OCI-LY3 (cell line): ENCODE results near the gene CLCF1.

Source experiments
- H2AFZ ChIP-seq: fragments of 200-600, 300-600 bp; shearing (Covaris generic); 2 replicates; pipeline ENCODE4 v1.6.0; 2014; ENCODE audit warnings: antibody characterized with exemption, low read depth, low read length
- H3K27ac ChIP-seq: fragments of 200-600, 300-600 bp; sonication (generic); 2 replicates; pipeline ENCODE4 v1.5.1; 2014; ENCODE audit warnings: mild to moderate bottlenecking, low read length, moderate library complexity, mixed read lengths
- H3K27me3 ChIP-seq: fragments of 200-600, 300-600 bp; sonication (generic); 2 replicates; pipeline ENCODE4 v1.6.1; 2014; ENCODE audit warnings: low read depth, low read length, mixed read lengths
- H3K36me3 ChIP-seq: fragments of 200-600, 300-600 bp; sonication (generic); replicated peaks from 2 replicates; pipeline ENCODE3; 2014; ENCODE audit warnings: low read depth, low read length, mixed read lengths
- H3K4me1 ChIP-seq: fragments of 300-600, 200-600 bp; sonication (generic); 2 replicates; pipeline ENCODE4 v1.6.1; 2014; ENCODE audit warnings: low read length, mixed read lengths
- H3K4me2 ChIP-seq: fragments of 200-600, 300-600 bp; sonication (generic); 2 replicates; pipeline ENCODE4 v1.6.1; 2014; ENCODE audit warnings: low read length, mixed read lengths
- H3K4me3 ChIP-seq: fragments of 300-600, 200-600 bp; sonication (generic); 2 replicates; pipeline ENCODE4 v1.5.1; 2014; ENCODE audit warnings: antibody characterized with exemption, mild to moderate bottlenecking, low read length, moderate library complexity
- H3K79me2 ChIP-seq: fragments of 300-600, 200-600 bp; shearing (Covaris generic); 2 replicates; pipeline ENCODE4 v1.6.1; 2014; ENCODE audit warnings: mild to moderate bottlenecking, low read length, mixed read lengths
- H3K9ac ChIP-seq: fragments of 300-600, 200-600 bp; shearing (Covaris generic); 2 replicates; pipeline ENCODE4 v1.6.0; 2014; ENCODE audit warnings: mild to moderate bottlenecking, low read length, moderate library complexity
- H3K9me3 ChIP-seq: fragments of 200-600, 300-600 bp; shearing (Covaris generic); 2 replicates; pipeline ENCODE4 v1.6.1; 2014; ENCODE audit warnings: low read length, mixed read lengths; ENCODE audit not compliant: insufficient read depth
- H4K20me1 ChIP-seq: fragments of 200-600, 300-600 bp; sonication (generic); 2 replicates; pipeline ENCODE4 v1.6.1; 2016; ENCODE audit warnings: low read length, mixed read lengths; ENCODE audit not compliant: insufficient read depth
- EZH2phosphoT487 ChIP-seq: fragments of 200-600 bp; shearing (Covaris generic); IDR thresholded peaks from 2 replicates; pipeline ENCODE4 v1.6.1; 2018; ENCODE audit warnings: antibody characterized with exemption, mixed run types, low read depth
- TF ChIP-seq, protein P1 (sequence below): fragments of 200-600, 300-600 bp; sonication (generic); IDR thresholded peaks from 2 replicates; pipeline ENCODE4 v1.5.1; 2014; ENCODE audit warnings: antibody characterized with exemption, low read length, low read depth

CLCF1 gene

DNA sequence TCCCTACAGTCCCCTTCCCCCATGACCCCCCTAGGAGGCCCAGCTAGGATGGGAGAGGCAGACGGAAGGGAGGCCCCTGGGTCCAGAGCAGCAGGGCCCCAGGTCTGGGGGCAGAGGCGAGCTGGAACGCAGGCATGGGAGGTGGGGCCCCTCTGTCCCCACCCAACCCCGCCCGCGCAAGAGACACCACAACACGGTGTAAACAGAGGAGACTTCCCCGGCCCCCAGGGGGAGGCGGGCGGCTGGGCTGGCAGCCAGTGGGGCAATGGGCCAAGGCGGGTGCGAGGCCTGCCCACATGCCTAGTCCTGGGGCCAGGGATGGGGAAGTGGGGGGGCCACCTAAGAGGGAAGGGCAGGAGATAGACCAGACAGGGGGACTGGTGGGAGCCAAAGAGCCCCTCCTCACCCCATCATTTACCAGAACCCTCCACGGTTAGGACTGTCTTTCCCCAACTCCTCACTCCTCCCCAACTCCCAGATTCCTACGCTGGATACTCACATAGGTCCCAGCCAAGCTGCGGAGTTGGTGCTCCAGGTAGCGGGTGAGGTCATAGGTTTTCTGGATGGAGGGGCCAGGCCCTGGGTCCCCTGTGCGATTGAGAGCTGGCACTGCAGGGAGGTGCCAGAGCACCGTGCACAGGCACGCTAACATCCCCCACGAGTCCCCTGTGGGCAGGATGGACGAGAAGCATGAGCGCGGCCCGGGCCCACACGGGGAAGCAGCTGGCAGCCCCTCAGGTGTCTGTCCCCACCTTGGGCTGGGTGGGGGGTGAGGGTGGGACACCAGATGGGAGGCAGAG lies 6.2 kb downstream of the CLCF1 start:
- peaks cover 8% of the 10 kb centered on the region for H3K36me3 ChIP-seq
- H3K79me2 ChIP-seq: peaks cover 22% of the 10 kb centered on the region
- peaks cover 10% of the 10 kb centered on the region; the same call in 1 of the 2 replicates for H4K20me1 ChIP-seq
- H3K4me1 ChIP-seq: peaks cover 12% of the 10 kb centered on the region
- H3K4me2 ChIP-seq: no peak overlapping the region
- no peak overlapping the region for H3K9ac ChIP-seq
- no peaks in the 10 kb centered on the region for H3K9me3 ChIP-seq
- H3K27ac ChIP-seq: no peak overlapping the region
- no peaks in the 10 kb centered on the region for H3K27me3 ChIP-seq
- H2AFZ ChIP-seq: no peak overlapping the region
- no peak overlapping the region for H3K4me3 ChIP-seq
- TF ChIP-seq, protein P1, sequence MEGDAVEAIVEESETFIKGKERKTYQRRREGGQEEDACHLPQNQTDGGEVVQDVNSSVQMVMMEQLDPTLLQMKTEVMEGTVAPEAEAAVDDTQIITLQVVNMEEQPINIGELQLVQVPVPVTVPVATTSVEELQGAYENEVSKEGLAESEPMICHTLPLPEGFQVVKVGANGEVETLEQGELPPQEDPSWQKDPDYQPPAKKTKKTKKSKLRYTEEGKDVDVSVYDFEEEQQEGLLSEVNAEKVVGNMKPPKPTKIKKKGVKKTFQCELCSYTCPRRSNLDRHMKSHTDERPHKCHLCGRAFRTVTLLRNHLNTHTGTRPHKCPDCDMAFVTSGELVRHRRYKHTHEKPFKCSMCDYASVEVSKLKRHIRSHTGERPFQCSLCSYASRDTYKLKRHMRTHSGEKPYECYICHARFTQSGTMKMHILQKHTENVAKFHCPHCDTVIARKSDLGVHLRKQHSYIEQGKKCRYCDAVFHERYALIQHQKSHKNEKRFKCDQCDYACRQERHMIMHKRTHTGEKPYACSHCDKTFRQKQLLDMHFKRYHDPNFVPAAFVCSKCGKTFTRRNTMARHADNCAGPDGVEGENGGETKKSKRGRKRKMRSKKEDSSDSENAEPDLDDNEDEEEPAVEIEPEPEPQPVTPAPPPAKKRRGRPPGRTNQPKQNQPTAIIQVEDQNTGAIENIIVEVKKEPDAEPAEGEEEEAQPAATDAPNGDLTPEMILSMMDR: no peak
- TF ChIP-seq EZH2phosphoT487: no peak

DNA sequence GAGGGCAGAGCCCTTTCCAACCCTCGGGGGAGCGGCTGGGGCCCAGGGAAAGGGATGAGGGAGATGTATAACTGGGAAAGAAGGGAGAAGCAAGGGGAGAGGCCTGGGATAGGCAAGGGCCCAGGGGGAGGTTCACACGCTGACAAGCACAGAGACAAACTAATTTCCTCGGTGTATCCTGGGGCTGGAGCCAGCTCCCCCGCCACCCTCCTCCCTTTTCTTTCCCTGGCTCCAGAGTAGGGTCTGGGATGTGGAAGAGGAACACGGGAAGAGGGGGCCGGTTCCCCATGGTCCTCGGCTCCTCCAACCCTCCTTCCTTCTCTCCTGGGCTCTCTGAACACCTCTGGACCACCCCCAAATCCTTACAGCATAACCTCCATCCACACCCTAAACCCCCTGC lies 6.9 kb downstream of the CLCF1 start:
- Histone ChIP-seq H3K4me3 (no peak overlapping the region), H3K4me2 (no peak overlapping the region), H3K79me2 (peaks cover 16% of the 10 kb centered on the region), H3K27ac (no peak overlapping the region), H2AFZ (no peak overlapping the region), H3K9ac (no peak overlapping the region), H3K9me3 (no peaks in the 10 kb centered on the region), H4K20me1 (peaks cover 10% of the 10 kb centered on the region; the same call in 1 of the 2 replicates), H3K4me1 (peaks cover 6% of the 10 kb centered on the region), H3K27me3 (no peaks in the 10 kb centered on the region), H3K36me3 (peaks cover 8% of the 10 kb centered on the region)
- no peak for TF ChIP-seq EZH2phosphoT487
- TF ChIP-seq, protein P1: no peak

DNA sequence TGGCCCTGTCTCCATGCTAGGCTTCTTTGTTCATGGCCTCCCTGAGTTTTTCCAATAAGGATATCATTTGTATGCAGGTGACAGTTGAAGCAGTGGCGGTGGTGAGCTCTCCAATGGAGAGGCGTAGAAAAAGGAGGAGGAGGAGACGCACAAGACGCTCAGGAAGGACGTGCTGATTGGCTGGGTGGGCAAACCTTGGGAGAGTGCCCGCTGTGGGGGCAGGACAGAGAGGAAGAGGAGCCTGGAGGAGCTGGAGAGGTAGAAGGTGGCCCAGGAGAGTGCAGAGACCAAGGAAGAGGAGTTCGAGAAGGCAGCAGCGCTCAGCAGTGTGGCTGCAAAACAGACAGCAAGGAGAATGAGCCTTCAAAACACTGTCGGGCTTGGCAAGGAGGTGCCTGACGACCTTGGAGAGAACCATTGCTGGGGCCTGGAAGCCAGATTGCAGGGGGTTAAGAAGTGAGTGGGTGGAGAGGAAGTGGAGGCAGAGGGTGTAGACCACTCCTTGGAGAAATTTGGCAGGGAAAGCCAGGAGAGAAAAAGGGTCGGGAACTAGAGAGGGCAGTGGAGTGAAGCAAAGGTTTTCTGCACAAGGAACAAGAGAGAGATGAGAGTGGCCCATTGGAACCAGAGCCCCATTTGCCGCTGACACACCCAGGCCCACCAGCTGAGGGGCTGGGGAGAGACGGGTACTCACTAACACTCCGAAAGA lies 7.5 kb downstream of the CLCF1 start:
- TF ChIP-seq EZH2phosphoT487: no peak
- TF ChIP-seq, protein P1: no peak
- H3K27ac ChIP-seq: no peak overlapping the region
- H3K27me3 ChIP-seq: no peaks in the 10 kb centered on the region
- no peak overlapping the region for H3K4me3 ChIP-seq
- no peaks in the 10 kb centered on the region; the same call in 1 of the 2 replicates for H3K4me1 ChIP-seq
- H4K20me1 ChIP-seq: peaks cover 4% of the 10 kb centered on the region; the same call in 1 of the 2 replicates
- peaks cover 10% of the 10 kb centered on the region for H3K79me2 ChIP-seq
- H3K9ac ChIP-seq: no peak overlapping the region
- H3K4me2 ChIP-seq: no peak overlapping the region
- H2AFZ ChIP-seq: no peak overlapping the region
- H3K36me3 ChIP-seq: peaks cover 8% of the 10 kb centered on the region
- no peaks in the 10 kb centered on the region for H3K9me3 ChIP-seq
